Stomach (tissue), 4 donors: ENCODE results near the gene RXYLT1.

ENCODE experiments used
- POLR2A ChIP-seq, 4 donors: fragments of 450-650 bp; IDR thresholded peaks; one replicate each; pipeline ENCODE4 v1.6.1; 2016; ENCODE audit warnings: antibody characterized with exemption in 4 of 4, control low read depth in 2 of 4, mild to moderate bottlenecking in 1 of 4, moderate library complexity in 1 of 4
- POLR2AphosphoS5 ChIP-seq, 3 donors: sonication (generic); formaldehyde crosslinking; IDR thresholded peaks; one replicate each; pipeline ENCODE4 v1.6.1; 2016; ENCODE audit warnings: antibody characterized with exemption in 3 of 3
- TF ChIP-seq, protein P1 (sequence below), 7 experiments: fragments of 450-650 bp in 4 of 7; fragments of 200-600 bp in 3 of 7; sonication (generic) in 3 of 7; IDR thresholded peaks; one replicate each; pipeline ENCODE4 v1.5.1; 2016 to 2019; ENCODE audit warnings: antibody characterized with exemption in 7 of 7, control low read depth in 2 of 7, mild to moderate bottlenecking in 1 of 7

DNA sequence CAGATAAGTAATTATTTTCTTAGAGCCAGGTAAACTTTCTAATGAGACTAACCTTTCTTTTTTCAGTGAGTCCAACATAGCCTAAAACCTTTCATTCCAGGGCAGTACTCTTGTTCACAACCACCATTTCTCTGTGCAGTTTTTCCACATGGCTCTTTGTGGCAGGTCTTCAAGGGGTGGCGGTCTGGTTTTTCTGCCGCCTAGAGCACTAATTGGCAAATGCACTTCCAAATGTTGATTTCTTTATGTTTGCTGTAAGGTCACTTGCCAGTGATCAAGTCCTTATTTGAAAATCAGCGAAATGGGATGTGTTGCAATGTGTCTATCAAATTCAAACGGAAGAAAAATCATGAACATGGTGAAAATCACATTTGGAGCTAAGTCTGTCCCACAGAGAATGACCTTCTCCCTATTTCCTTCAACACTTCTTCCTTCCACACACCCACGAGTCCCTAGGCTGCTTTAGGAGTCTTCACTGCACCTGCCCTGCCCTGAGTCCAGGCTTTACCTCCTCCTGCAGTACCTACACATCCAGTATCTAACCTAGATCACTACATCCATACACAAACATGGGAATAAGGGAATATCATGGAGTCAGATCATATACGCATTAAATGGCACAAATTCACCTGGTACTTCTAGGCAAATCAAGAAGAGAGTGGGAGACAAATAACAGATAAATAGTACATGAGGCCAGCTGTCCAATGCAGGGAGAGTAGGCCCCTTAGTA lies 66.7 kb downstream of the RXYLT1 start:
- TF ChIP-seq POLR2A (IDR thresholded peaks at IDR 0.05) (no peak), POLR2AphosphoS5 (IDR thresholded peaks at IDR 0.05) (no peak)
- TF ChIP-seq, protein P1, sequence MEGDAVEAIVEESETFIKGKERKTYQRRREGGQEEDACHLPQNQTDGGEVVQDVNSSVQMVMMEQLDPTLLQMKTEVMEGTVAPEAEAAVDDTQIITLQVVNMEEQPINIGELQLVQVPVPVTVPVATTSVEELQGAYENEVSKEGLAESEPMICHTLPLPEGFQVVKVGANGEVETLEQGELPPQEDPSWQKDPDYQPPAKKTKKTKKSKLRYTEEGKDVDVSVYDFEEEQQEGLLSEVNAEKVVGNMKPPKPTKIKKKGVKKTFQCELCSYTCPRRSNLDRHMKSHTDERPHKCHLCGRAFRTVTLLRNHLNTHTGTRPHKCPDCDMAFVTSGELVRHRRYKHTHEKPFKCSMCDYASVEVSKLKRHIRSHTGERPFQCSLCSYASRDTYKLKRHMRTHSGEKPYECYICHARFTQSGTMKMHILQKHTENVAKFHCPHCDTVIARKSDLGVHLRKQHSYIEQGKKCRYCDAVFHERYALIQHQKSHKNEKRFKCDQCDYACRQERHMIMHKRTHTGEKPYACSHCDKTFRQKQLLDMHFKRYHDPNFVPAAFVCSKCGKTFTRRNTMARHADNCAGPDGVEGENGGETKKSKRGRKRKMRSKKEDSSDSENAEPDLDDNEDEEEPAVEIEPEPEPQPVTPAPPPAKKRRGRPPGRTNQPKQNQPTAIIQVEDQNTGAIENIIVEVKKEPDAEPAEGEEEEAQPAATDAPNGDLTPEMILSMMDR (IDR thresholded peaks at IDR 0.05) = no peak
